Neuron (in vitro differentiated cells): ENCODE results near the gene ACOXL.

Source experiments
- H2AFZ ChIP-seq: one replicate; pipeline ENCODE4 v1.6.1; 2013; ENCODE audit warnings: low read depth, mild to moderate bottlenecking, inconsistent platforms, low read length, moderate library complexity
- H3K27me3 ChIP-seq: one replicate; pipeline ENCODE4 v1.6.1; 2013; ENCODE audit warnings: low read length; ENCODE audit not compliant: insufficient read depth
- H3K36me3 ChIP-seq: one replicate; pipeline ENCODE4 v1.6.1; 2013; ENCODE audit warnings: low read length; ENCODE audit not compliant: insufficient read depth
- H3K4me1 ChIP-seq: one replicate; pipeline ENCODE4 v1.6.1; 2013; ENCODE audit warnings: low read length; ENCODE audit not compliant: insufficient read depth
- H3K4me3 ChIP-seq: 2 replicates; pipeline ENCODE4 v1.5.1; 2013; ENCODE audit warnings: mild to moderate bottlenecking, low read length, moderate library complexity
- H3K9me3 ChIP-seq: one replicate; pipeline ENCODE4 v1.6.1; 2013; ENCODE audit warnings: low read length

Gene ACOXL

DNA sequence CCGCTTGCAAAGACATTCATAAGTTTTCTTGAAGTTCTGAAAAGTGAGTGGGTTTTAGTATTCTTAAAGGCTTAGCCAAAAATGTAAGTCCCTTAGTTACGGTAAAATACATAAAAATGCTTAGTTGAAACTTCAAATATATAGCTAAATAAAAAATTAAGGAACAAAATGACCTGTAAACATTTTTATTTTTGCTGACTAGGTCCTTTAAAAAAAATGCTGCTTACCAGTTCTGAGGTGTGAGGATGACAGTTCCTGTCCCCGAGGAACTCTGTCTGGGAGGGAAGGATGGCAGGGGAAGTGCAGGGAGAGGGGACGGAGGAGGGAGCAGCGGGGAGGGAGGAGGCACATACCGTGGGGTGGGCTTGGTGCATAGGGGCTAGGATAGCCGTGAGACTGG is 285.5 kb downstream of the ACOXL start:
- no peaks in the 10 kb centered on the region for H3K9me3 ChIP-seq
- no peak overlapping the region for H3K4me3 ChIP-seq
- no peaks in the 10 kb centered on the region for H3K4me1 ChIP-seq
- no peaks in the 10 kb centered on the region for H3K36me3 ChIP-seq
- H3K27me3 ChIP-seq: no peaks in the 10 kb centered on the region
- no peak overlapping the region for H2AFZ ChIP-seq

DNA sequence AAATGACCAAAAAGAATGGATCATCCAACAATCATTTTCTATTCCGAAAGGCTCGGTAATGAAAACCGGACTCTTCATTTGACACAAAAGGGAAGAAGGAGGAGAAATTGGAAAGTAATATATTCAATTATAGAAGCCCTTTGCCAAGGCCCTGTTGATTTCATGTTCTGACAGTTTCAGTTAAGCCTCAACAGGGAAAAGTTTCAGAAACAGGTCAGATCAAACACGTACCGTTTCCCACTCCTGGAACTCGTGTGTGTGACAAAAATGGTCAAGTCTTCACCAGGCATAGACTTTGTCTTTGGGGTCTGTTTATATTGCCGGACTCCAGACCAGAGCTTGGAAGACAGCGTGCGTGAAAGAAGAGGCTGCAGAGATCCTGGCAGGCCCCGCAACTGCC is 287.0 kb downstream of the ACOXL start:
- Histone ChIP-seq H3K27me3 (no peaks in the 10 kb centered on the region), H3K9me3 (no peaks in the 10 kb centered on the region), H3K4me1 (no peaks in the 10 kb centered on the region), H3K4me3 (no peak overlapping the region), H2AFZ (no peak overlapping the region), H3K36me3 (no peaks in the 10 kb centered on the region)

DNA sequence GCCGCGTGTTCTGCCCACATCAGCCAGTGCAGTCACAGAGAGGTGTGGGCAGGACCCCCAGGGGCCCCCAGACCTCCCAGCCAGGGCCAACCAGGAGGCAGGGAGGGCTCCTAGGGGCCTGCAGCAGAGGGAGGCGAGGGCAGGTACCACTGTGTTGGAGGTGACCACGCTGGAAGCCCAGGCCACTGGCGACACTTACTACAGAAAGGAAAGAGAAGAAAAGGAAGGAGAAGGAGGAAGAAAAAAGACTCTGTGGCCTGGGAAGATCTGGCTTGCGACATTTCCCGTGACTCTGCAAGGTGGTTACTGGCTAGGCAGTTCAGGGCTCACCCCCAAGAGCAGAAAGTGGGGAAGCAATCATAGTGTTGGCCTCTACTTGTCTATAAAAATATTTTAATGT is 290.3 kb downstream of the ACOXL start:
- H3K4me1 ChIP-seq: no peaks in the 10 kb centered on the region
- no peaks in the 10 kb centered on the region for H3K9me3 ChIP-seq
- H3K36me3 ChIP-seq: no peaks in the 10 kb centered on the region
- no peaks in the 10 kb centered on the region for H3K27me3 ChIP-seq
- no peak overlapping the region for H2AFZ ChIP-seq
- no peak overlapping the region for H3K4me3 ChIP-seq

DNA sequence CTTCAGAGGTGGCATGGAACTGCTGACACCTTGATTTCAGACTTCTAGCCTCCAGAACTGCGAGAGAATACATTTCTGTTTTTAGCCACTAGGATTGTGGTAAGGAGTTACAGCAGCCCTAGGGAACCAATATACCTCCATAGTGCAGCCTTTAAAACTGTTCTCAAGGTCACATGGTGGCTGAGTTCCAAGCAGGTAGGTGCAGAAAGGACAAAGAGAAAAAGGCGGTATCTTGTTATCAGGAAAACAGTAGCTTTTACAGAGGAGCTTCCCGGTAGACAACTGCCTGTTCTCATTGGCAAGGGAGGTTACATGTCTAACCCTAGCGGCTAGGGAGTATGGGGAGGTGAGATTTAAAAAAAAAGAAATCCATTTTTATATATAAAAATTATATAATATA is 292.1 kb downstream of the ACOXL start:
- H3K4me3 ChIP-seq: no peak overlapping the region
- no peaks in the 10 kb centered on the region for H3K4me1 ChIP-seq
- H3K27me3 ChIP-seq: no peaks in the 10 kb centered on the region
- peaks cover 2% of the 10 kb centered on the region for H3K9me3 ChIP-seq
- no peak overlapping the region for H2AFZ ChIP-seq
- no peaks in the 10 kb centered on the region for H3K36me3 ChIP-seq

DNA sequence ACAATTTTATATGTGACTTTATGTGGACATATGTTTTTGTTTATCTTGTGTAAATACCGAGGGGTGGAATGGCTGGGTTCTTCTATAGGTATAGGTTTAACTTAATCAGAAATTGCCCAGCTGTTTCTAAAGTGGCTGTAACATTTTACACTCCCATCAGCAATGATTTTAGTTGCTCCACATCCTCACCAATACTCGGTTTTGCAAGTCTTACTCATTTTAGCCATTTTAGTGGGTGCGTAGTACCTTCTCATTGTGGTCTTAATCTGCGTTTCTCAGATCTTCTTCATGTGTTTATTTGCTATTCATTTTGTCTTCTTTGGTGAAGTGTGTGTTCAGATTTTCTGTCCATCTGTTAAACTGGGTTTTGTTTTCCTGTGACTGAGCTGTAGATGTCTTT is 292.9 kb downstream of the ACOXL start:
- Histone ChIP-seq H3K27me3 (no peaks in the 10 kb centered on the region), H3K9me3 (peaks cover 2% of the 10 kb centered on the region), H2AFZ (no peak overlapping the region), H3K4me1 (peaks cover 3% of the 10 kb centered on the region), H3K4me3 (no peak overlapping the region), H3K36me3 (no peaks in the 10 kb centered on the region)

DNA sequence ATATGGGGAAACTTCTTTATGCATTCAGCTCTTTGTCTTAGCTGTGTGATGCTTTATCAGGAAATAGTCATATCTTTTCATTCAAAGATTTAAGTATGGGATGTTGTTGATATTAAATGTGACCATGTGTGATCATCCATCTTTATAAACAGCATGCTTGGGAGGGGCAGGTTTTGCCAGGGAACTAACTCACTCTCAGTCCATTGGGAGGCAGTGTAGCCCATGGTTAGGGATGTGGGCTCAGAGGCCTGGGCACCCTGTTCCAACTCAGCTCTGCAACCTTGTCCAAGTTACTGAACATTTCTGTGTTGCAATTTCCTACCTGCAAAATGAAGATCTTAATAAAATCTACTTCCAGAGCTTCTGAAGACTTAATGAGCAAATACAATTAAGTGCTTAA is 296.3 kb downstream of the ACOXL start:
- Histone ChIP-seq H3K4me1 (peaks cover 7% of the 10 kb centered on the region), H3K27me3 (no peaks in the 10 kb centered on the region), H3K9me3 (peaks cover 2% of the 10 kb centered on the region), H3K4me3 (no peak overlapping the region), H2AFZ (no peak overlapping the region), H3K36me3 (no peaks in the 10 kb centered on the region)

DNA sequence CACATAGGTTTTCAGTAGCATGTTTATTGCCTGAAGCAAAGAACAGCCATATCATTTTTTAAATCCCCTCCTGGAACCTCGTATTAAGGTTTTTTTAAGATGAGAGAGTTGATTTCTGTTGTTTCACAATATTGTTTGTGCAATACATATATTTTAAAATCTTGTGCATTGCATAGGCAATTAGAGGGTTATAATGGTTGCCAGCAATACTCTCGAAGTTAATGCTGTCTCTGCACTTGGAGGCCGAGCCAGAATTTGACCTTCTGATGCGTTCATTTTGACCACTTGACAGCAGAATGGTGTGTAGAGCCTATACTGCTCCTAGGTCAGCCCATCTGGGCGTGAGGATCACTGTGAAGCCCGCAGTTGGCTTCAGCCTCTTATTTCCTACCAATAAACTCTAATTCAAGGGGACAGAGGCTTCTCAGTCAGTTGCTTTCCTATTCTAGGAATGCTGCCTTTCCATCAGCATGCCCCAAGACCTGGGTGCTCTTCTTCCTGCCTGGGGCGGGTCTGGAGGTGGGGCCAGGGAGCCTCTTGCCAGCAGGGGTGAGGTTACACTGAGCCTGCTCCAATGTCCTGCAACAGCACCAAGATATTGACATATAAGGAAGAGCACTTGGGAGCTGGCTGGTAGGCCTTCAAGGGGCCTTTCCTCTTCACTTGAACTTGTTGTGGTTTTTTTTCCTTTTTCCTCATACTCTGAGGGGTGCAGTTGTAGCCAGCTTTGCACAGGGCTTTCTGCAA is 297.0 kb downstream of the ACOXL start:
- H3K9me3 ChIP-seq: peaks cover 2% of the 10 kb centered on the region
- H3K36me3 ChIP-seq: no peaks in the 10 kb centered on the region
- H3K4me3 ChIP-seq: no peak overlapping the region
- no peaks in the 10 kb centered on the region for H3K27me3 ChIP-seq
- H3K4me1 ChIP-seq: peaks cover 7% of the 10 kb centered on the region
- H2AFZ ChIP-seq: no peak overlapping the region

DNA sequence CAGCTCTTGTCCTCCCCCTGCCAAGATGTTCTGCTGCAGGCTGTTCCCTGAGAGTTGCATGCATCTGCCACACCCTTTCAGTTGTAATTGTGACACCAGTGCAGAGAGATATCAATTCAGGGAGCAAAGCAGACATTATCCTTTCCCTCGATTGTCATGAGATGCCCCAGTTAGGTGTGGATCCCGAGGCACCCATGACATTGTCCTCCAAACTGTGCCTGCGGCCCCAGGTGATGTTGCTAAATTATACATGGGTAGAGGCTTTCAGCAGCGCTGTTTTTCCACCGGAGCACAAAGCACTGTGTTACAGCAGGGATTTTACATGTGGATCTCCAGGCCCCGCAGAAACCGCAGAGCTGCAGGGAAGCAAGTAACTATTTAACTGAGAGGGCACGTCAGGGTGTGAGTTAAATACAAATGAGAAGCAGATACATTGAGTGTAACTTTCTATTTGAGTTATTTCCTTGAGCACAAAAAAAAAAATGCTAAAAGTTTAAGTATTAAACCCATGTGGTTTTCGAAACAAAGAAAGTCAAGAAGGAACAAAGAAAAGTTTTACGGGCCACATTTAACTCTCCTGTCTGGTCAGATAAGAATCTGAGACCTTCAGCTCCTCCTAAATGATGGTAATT is 298.0 kb downstream of the ACOXL start:
- Histone ChIP-seq H3K4me3 (no peak overlapping the region), H2AFZ (no peak overlapping the region), H3K27me3 (no peaks in the 10 kb centered on the region), H3K4me1 (peaks cover 7% of the 10 kb centered on the region), H3K9me3 (peaks cover 2% of the 10 kb centered on the region), H3K36me3 (no peaks in the 10 kb centered on the region)

DNA sequence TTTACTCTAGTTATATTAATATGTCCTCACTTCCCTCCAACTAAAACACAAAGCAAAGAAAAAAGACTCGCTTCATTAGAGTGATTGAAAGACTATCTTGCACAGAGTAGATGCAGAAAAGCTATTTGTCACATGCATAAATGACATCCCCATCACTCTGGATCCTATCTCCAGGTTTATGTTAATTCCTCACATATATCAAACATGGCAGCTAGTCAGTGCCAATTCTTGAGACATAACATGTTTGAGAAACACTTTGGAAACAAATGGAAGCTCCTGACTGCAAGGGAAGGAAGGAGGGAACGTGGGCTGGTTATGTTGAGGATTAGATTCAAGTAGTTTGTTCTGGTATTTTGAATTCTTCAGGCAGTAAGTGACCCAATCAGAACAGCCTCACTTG is 298.6 kb downstream of the ACOXL start:
- Histone ChIP-seq H3K27me3 (no peaks in the 10 kb centered on the region), H3K4me3 (no peak overlapping the region), H3K4me1 (peaks cover 7% of the 10 kb centered on the region), H2AFZ (no peak overlapping the region), H3K9me3 (peaks cover 2% of the 10 kb centered on the region), H3K36me3 (no peaks in the 10 kb centered on the region)

DNA sequence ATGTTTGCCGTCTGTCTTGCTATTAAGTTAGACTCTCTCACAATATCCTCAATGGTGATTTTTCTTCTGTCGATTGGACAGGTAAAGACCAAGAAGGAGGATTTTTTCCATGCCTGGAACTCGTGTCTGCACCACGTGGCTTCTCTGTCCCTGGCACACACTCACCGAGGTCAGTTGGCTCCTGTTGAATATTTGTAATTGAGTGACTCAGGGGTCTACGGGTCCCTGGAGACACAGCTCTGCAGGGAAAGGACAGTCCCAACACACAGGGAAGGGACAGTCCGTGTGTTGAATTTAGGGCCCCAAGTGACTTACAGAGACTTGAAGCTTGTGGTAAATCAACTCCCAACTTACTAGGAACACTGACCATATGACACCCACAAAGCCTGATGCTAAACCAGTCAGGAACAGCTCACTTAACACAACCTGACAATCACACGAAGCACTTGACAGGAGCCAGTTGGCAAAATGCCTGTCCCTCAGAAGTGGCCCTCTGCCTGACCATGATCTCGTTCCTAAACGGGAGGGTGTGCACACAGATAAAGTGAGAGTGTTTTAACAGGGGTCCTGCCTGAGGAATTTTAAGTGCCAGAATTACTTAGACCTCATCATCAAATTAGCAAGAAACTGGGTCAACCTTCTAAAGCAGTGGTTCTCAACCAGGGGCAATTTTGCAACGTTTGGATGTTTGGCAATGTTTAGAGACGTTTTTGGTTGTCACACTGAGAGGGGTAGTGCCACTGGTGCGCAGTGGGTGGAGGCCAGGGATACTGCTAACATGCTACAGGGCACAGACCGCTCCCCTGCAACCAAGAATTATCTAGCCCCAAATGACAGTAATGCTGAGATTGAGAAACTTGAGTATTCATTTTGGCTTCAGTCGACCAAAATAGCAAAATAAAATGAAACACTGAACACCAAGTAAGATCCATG is 299.4 kb downstream of the ACOXL start:
- Histone ChIP-seq H3K27me3 (no peaks in the 10 kb centered on the region), H3K36me3 (no peaks in the 10 kb centered on the region), H2AFZ (no peak overlapping the region), H3K9me3 (peaks cover 2% of the 10 kb centered on the region), H3K4me3 (no peak overlapping the region), H3K4me1 (peaks cover 7% of the 10 kb centered on the region)

DNA sequence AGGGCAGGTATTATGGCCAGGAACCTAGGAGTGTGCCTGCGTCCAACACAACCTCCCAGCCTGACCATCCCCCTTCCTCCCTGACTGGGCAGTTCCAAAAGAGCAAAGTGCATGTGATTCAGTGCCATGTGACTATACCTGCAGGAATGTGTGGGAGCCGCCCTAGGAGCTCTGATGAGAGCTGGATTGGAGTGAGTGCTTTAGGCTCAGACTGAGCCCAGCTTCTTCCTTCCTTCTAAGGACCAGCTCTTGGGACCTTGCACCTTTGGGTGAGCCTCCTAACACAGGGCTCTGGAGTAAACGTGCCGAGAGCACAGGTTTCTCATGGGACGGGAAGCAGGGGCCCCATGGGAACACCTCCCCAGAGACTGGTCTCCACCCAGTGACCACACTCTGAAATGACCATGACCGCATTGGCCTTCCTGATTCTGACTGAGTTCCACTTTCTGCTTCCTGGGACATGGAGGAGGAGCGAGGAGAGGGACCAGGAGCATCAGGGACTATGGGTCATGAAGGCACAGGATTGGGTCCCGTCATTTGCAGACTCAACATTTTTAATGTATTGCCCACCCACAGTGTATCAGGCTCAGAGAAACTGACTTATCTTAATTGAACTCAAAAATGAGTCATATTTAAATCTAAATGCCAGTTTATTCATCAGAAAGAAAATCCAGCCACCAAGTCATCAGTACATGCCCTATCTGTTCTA is 300.5 kb downstream of the ACOXL start:
- peaks cover 1% of the 10 kb centered on the region for H3K9me3 ChIP-seq
- H3K4me3 ChIP-seq: no peak overlapping the region
- H3K27me3 ChIP-seq: no peaks in the 10 kb centered on the region
- H3K4me1 ChIP-seq: peaks cover 7% of the 10 kb centered on the region
- H3K36me3 ChIP-seq: no peaks in the 10 kb centered on the region
- H2AFZ ChIP-seq: no peak overlapping the region

DNA sequence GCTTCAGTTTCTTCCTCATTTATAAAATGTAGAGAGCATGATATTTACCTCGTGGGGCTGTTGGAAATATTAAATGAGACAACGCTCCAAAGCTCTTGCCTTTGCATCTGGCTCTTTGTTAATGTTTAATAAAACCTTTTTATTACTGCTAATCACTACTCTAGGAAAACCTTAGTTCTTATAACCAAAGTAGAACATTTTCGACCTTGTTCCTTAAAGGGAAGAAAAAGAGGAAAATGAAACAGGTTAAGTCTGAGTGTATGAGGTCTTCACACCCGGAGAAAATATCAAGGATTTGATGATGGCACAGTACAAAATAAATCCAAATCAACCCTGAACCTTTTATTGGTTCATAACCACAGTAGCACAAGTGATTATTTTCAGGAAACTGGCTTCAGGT is 301.8 kb downstream of the ACOXL start:
- H3K4me1 ChIP-seq: peaks cover 7% of the 10 kb centered on the region
- no peaks in the 10 kb centered on the region for H3K27me3 ChIP-seq
- no peak overlapping the region for H3K4me3 ChIP-seq
- H3K9me3 ChIP-seq: no peaks in the 10 kb centered on the region
- H3K36me3 ChIP-seq: no peaks in the 10 kb centered on the region
- no peak overlapping the region for H2AFZ ChIP-seq

DNA sequence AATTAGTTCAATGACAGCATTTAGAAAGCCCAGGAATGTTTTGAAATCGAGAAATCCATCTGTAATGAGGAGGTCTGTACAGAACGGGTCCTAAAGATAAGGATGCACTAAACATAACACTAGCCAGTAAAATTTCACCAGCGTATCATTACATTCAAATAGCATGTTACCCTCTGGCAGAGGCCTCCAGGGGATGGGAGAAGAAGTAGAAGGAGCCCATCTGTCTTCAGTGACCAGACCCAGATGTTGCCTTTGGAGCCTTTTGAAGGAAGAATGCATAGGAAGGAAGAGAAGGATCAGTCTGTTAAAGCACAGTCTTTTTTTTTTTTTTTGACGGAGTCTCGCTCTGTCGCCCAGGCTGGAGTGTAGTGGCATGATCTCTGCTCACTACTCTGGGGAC is 302.2 kb downstream of the ACOXL start:
- H3K4me1 ChIP-seq: peaks cover 7% of the 10 kb centered on the region
- H3K36me3 ChIP-seq: no peaks in the 10 kb centered on the region
- H2AFZ ChIP-seq: no peak overlapping the region
- no peak overlapping the region for H3K4me3 ChIP-seq
- H3K27me3 ChIP-seq: no peaks in the 10 kb centered on the region
- H3K9me3 ChIP-seq: no peaks in the 10 kb centered on the region
